Ishikawa (cell line): Measurements from ENCODE around the gene STX12.

Source experiments
- CEBPB ChIP-seq: IDR thresholded peaks from 2 replicates; pipeline ENCODE4 v1.6.1; 2012
- CREB1 ChIP-seq: IDR thresholded peaks from 2 replicates; pipeline ENCODE4 v1.6.1; 2012; ENCODE audit warnings: low read depth
- EGR1 ChIP-seq: IDR thresholded peaks from 2 replicates; pipeline ENCODE4 v1.6.1; 2012
- EP300 ChIP-seq: IDR thresholded peaks from 2 replicates; pipeline ENCODE4 v1.6.1; 2012; ENCODE audit warnings: borderline replicate concordance
- FOXM1 ChIP-seq: IDR thresholded peaks from 2 replicates; pipeline ENCODE4 v1.6.1; 2012; ENCODE audit warnings: low read depth, borderline replicate concordance
- MAX ChIP-seq: IDR thresholded peaks from 2 replicates; pipeline ENCODE4 v1.6.1; 2012
- NFIC ChIP-seq: IDR thresholded peaks from 2 replicates; pipeline ENCODE4 v1.6.1; 2012
- RAD21 ChIP-seq: IDR thresholded peaks from 2 replicates; pipeline ENCODE4 v1.6.1; 2012; ENCODE audit warnings: low read depth
- REST ChIP-seq: IDR thresholded peaks from 2 replicates; pipeline ENCODE4 v1.6.1; 2012; ENCODE audit warnings: low read depth, mild to moderate bottlenecking
- TAF1 ChIP-seq: IDR thresholded peaks from 2 replicates; pipeline ENCODE4 v1.6.1; 2012; ENCODE audit warnings: low read depth, mild to moderate bottlenecking
- TCF12 ChIP-seq: IDR thresholded peaks from 2 replicates; pipeline ENCODE4 v1.6.1; 2012; ENCODE audit warnings: low read depth
- TEAD4 ChIP-seq: IDR thresholded peaks from 2 replicates; pipeline ENCODE4 v1.6.1; 2012
- YY1 ChIP-seq: IDR thresholded peaks from 2 replicates; pipeline ENCODE4 v1.6.1; 2012; ENCODE audit warnings: low read depth
- ZBTB7A ChIP-seq: IDR thresholded peaks from 2 replicates; pipeline ENCODE4 v1.6.1; 2012; ENCODE audit warnings: low read depth
- TF ChIP-seq, protein P1 (sequence below): IDR thresholded peaks from 2 replicates; pipeline ENCODE4 v1.6.1; 2012

STX12 gene

DNA sequence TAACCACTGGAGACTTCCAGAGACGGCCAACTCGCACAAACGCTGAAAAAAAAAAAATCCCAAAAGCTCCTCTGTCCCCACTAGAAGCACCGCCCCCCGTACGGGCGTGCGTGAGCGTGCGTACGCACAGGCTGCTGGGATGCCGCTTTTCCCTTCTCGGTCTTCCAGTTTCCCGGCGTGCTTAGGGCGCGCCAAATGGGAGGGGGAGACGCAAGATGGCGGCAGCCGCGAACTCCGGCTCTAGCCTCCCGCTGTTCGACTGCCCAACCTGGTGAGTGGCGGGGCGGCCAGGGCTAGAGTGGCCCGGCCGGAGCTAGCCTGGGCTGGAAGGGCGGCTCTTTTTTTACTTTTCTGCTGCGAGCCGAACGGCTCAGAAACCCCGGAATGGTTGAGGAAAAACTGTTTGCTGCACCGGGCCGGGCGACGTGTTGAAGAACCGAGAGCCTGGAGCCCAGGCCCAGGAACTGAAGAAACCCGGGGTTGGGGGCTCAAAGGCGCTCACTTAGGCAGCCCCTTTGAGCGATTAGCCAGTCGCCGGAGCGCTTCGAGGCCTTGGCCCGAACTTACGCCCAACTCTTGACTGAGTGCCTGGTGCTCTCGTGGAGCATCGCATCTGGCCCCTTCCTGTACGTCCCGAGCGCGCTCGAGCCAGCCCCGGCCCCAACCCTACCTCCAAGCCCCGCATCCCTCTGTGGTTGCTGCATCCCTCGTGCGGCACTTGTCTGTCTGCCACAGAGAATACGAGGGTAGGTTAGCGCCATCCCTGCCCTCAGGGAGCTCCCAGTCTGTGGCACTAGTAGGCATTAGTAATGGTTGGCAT lies 57.8 kb downstream of the STX12 start, which contains the start of gene PPP1R8:
TSS of gene PPP1R8 (plus strand) at position 162 of the 820 bp plus-strand sequence. CDS start at position 216, 54 bp downstream.
- TF ChIP-seq YY1 (peak; percentile 98), EP300 (no peak), TEAD4 (peak; percentile 15; the same call in 1 of the 2 replicates), CEBPB (no peak), CREB1 (no peak), REST (no peak), RAD21 (no peak), MAX (peak; percentile 76), FOXM1 (no peak), EGR1 (peak; percentile 39; the same call in 1 of the 2 replicates), ZBTB7A (no peak), TCF12 (0 out of 2 replicates have a peak, but pooled peaks have one; percentile 48), NFIC (peak; percentile 34), TAF1 (peak; percentile 100)
- TF ChIP-seq, protein P1, sequence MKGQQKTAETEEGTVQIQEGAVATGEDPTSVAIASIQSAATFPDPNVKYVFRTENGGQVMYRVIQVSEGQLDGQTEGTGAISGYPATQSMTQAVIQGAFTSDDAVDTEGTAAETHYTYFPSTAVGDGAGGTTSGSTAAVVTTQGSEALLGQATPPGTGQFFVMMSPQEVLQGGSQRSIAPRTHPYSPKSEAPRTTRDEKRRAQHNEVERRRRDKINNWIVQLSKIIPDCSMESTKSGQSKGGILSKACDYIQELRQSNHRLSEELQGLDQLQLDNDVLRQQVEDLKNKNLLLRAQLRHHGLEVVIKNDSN, result peak; percentile 31; the same call in 1 of the 2 replicates

DNA sequence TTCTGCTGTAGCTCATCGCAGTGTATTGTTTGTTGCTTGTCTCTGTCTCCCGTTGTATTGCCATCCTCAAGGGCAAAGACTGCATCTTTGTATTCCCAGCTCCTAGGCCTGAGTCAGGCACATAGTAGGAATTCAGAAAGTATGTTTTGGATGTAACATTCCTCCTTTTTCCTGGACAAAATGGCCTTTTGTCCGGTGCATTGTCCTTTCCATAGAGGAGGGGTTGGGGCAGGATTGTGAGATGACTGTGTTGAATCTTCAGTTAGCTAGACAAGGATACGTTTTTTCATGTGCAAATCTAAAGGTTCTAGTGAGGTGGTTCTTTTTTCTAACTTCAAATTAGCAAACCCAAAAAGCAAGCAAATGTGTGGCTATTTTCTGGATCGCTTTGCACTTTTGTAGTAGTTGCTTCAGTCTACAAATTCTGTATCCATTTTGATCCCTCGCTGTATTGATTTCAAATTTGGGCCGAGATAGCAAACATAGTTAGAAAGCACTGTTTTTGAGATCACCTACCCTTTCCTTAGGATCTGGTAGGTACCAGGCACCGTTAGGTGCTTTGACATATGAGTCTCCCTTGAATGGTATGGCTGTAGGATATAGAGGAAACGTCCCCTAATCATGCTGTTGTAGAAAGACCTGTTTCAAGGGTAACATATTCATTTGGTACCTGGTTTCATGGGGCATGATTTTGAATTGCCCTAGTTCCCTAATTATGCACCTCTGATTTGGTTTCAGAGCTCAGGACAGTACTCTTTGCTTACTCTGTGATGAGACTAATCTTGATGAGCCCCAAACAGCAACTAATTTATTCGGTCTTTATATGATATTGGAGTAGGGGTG lies 58.8 kb downstream of the STX12 start:
- no peak for TF ChIP-seq TAF1
- TF ChIP-seq RAD21, result no peak
- TF ChIP-seq, protein P1, result no peak
- no peak for TF ChIP-seq TCF12
- no peak for TF ChIP-seq MAX
- no peak for TF ChIP-seq YY1
- TF ChIP-seq CEBPB, result no peak
- no peak for TF ChIP-seq EP300
- TF ChIP-seq TEAD4, result no peak
- no peak for TF ChIP-seq CREB1

GRCh38 chr1:27832762-27833161 lies 59.7 kb downstream of the STX12 start:
- no peak for TF ChIP-seq TEAD4
- no peak for TF ChIP-seq MAX
- no peak for TF ChIP-seq EGR1
- TF ChIP-seq NFIC, result no peak

- TF ChIP-seq TAF1, result no peak
- no peak for TF ChIP-seq YY1
- TF ChIP-seq, protein P1, result no peak
- no peak for TF ChIP-seq MAX
- no peak for TF ChIP-seq NFIC
- TF ChIP-seq TCF12, result no peak
- no peak for TF ChIP-seq EGR1
- no peak for TF ChIP-seq REST
- TF ChIP-seq FOXM1, result no peak
- no peak for TF ChIP-seq TEAD4
- no peak for TF ChIP-seq EP300
Observed at GRCh38 chr1:27833470-27833869, 60.5 kb downstream of the STX12 start.
